ENCODE data around the gene CRHR2.

CRHR2 gene

GRCh38 chr7:30700941-30701340 lies 18.7 kb upstream of the CRHR2 start:
- no peak for DNase-seq (ENCODE audit: insufficient read length, low spot score)
- no peak for FAIRE-seq

GRCh38 chr7:30699706-30700495 lies 17.6 kb upstream of the CRHR2 start:
- no peak for TF ChIP-seq CTCF (IDR thresholded peaks at IDR 0.05; ENCODE audit: insufficient read depth, missing control alignments)
- FAIRE-seq (no peak), DNase-seq (ENCODE audit: insufficient read length, low spot score) (no peak)

More at GRCh38 chr7:30700941-30701340, 18.7 kb upstream of the CRHR2 start:
- no peak for TF ChIP-seq CTCF (IDR thresholded peaks at IDR 0.05; ENCODE audit: insufficient read depth, missing control alignments)

- no peak for FAIRE-seq
- no peak for TF ChIP-seq CTCF (IDR thresholded peaks at IDR 0.05; ENCODE audit: insufficient read depth, missing control alignments)
Observed at GRCh38 chr7:30698481-30698880, 16.2 kb upstream of the CRHR2 start.

GRCh38 chr7:30697719-30698460 lies 15.6 kb upstream of the CRHR2 start:
- TF ChIP-seq CTCF (IDR thresholded peaks at IDR 0.05; ENCODE audit: insufficient read depth, missing control alignments): no peak
- FAIRE-seq (no peak), DNase-seq (ENCODE audit: insufficient read length, low spot score) (no peak)

More at GRCh38 chr7:30698481-30698880, 16.2 kb upstream of the CRHR2 start:
- DNase-seq (ENCODE audit: insufficient read length, low spot score): no peak

- FAIRE-seq (no peak), DNase-seq (ENCODE audit: insufficient read length, low spot score) (no peak)
Observed at GRCh38 chr7:30694774-30695721, 12.8 kb upstream of the CRHR2 start.

More at GRCh38 chr7:30694774-30695721, 12.8 kb upstream of the CRHR2 start:
- no peak for TF ChIP-seq CTCF (IDR thresholded peaks at IDR 0.05; ENCODE audit: insufficient read depth, missing control alignments)

All from D721Med (cell line).